Keratinocyte (primary cell): Measurements from ENCODE around the gene DIAPH3. TPM values are rescaled to one million over a fixed set of nuclear protein-coding genes. Genes with fewer than 3 reads are reported as not detected.

ENCODE experiments used
- DNase-seq: peaks from one replicate; pipeline ENCODE4 v3.0.0-alpha.2; 2011; ENCODE audit warnings: low read depth, missing footprints, low spot score
- FAIRE-seq: peaks from 2 replicates; lab custom pipeline; 2011; peaks lifted over from hg19 to GRCh38; lab: Jason Lieb, UNC
- H2AFZ ChIP-seq: 2 replicates; pipeline ENCODE4 v1.6.0; 2012; ENCODE audit warnings: low read length, control low read depth, inconsistent platforms; ENCODE audit not compliant: control insufficient read depth
- H3K27ac ChIP-seq: 2 replicates; pipeline ENCODE4 v1.5.1; 2011; ENCODE audit warnings: low read length; ENCODE audit not compliant: control insufficient read depth, insufficient read depth
- H3K27me3 ChIP-seq: 3 replicates; pipeline ENCODE4 v1.6.0; 2011; ENCODE audit warnings: low read length; ENCODE audit not compliant: control insufficient read depth, insufficient read depth; ENCODE audit errors: extremely low read depth
- H3K36me3 ChIP-seq, 2 experiments: 2 replicates in 1 of 2; 3 replicates in 1 of 2; pipeline ENCODE4 v1.5.1; 2011; ENCODE audit warnings: low read length in 2 of 2, mild to moderate bottlenecking in 1 of 2; ENCODE audit not compliant: control insufficient read depth in 2 of 2, insufficient read depth in 2 of 2; ENCODE audit errors: extremely low read depth in 1 of 2
- H3K4me1 ChIP-seq: 3 replicates; pipeline ENCODE4 v1.5.1; 2011; ENCODE audit warnings: low read length; ENCODE audit not compliant: control insufficient read depth, insufficient read depth; ENCODE audit errors: extremely low read depth
- H3K4me2 ChIP-seq: 3 replicates; pipeline ENCODE4 v1.6.0; 2011; ENCODE audit warnings: low read depth, low read length; ENCODE audit not compliant: control insufficient read depth, insufficient read depth; ENCODE audit errors: extremely low read depth
- H3K4me3 ChIP-seq, 3 experiments: fragments of 200-600 bp in 1 of 3; sonication (generic) in 1 of 3; 2 replicates in 2 of 3; 3 replicates in 1 of 3; pipeline ENCODE4 v1.5.1; 2011 to 2016; ENCODE audit warnings: low read length in 3 of 3, mild to moderate bottlenecking in 3 of 3, control low read depth in 2 of 3, inconsistent platforms in 1 of 3, low read depth in 1 of 3, mixed read lengths in 1 of 3, mixed run types in 1 of 3, moderate library complexity in 1 of 3; ENCODE audit not compliant: control insufficient read depth in 2 of 3, insufficient read depth in 2 of 3; ENCODE audit errors: extremely low read depth in 1 of 3
- H3K79me2 ChIP-seq: 2 replicates; pipeline ENCODE4 v1.6.0; 2012; ENCODE audit warnings: low read length; ENCODE audit not compliant: control insufficient read depth, insufficient read depth
- H3K9ac ChIP-seq: 3 replicates; pipeline ENCODE4 v1.6.0; 2011; ENCODE audit warnings: low read length; ENCODE audit not compliant: control insufficient read depth, insufficient read depth; ENCODE audit errors: extremely low read depth
- H3K9me1 ChIP-seq: 3 replicates; pipeline ENCODE4 v1.6.0; 2011; ENCODE audit warnings: low read length; ENCODE audit not compliant: control insufficient read depth, insufficient read depth; ENCODE audit errors: extremely low read depth
- H3K9me3 ChIP-seq: 2 replicates; pipeline ENCODE4 v1.5.1; 2012; ENCODE audit warnings: low read depth, low read length; ENCODE audit not compliant: control insufficient read depth
- H4K20me1 ChIP-seq: 3 replicates; pipeline ENCODE4 v1.6.0; 2011; ENCODE audit warnings: low read length; ENCODE audit not compliant: control insufficient read depth, insufficient read depth; ENCODE audit errors: extremely low read depth
- CTCF ChIP-seq, 3 experiments: IDR thresholded peaks in 1 of 3; conservative IDR thresholded peaks in 1 of 3; optimal IDR thresholded peaks in 1 of 3; 2 replicates in 2 of 3; 3 replicates in 1 of 3; pipeline versions ENCODE3 to v1.5.1; 2011; ENCODE audit warnings: low read length in 3 of 3, mild to moderate bottlenecking in 3 of 3, moderate library complexity in 2 of 3, control low read depth in 1 of 3, inconsistent platforms in 1 of 3; ENCODE audit not compliant: insufficient read depth in 2 of 3; ENCODE audit errors: extremely low read depth in 1 of 3
- EZH2 ChIP-seq: IDR thresholded peaks from one replicate; pipeline ENCODE4 v1.6.1; 2012; ENCODE audit warnings: inconsistent platforms, mild to moderate bottlenecking, low read length, moderate library complexity
- dilution Hi-C: fragments of 300-500 bp; cut with MboI; formaldehyde crosslinking; loops from one replicate; pipeline ENCODE4 v1.7.0; 2020; ENCODE audit warnings: low sequenced_read_pairs; ENCODE audit not compliant: extremely low pct_ligation_motif_present
- polyA plus RNA-seq, 5 experiments: library from polyadenylated mRNA; depleted of rRNA in 3 of 5; stranded (reverse) in 3 of 5; stranded (forward) in 1 of 5; unstranded in 1 of 5; fragments of >200 nt; gene quantifications; 1 replicate in 1 of 5; 2 replicates in 3 of 5; 3 replicates in 1 of 5; pipeline versions ENCODE4 v1.2.1 to v1.2.3, GENCODE V29; 2011 to 2012; ENCODE audit warnings: missing spikeins in 2 of 5, low read depth in 1 of 5, low replicate concordance in 1 of 5

Gene DIAPH3
- polyA plus RNA-seq, 1 donor (not counting 4 experiments of a cell fraction or from before 2014, with no cell fraction given), result 9.0 TPM

GRCh38 chr13:59782696-59783095, 381.0 kb downstream of the DIAPH3 start:
- no peak for DNase-seq
- no peaks in the 10 kb centered on the region for H3K36me3 ChIP-seq
- H3K27me3 ChIP-seq, result no peaks in the 10 kb centered on the region
- H3K9me1 ChIP-seq, result no peaks in the 10 kb centered on the region
- H3K27ac ChIP-seq, result no peak overlapping the region
- dilution Hi-C loops, result no loop called here
- peaks cover 10% of the 10 kb centered on the region for H3K4me1 ChIP-seq
- H3K4me3 ChIP-seq, result no peak overlapping the region
- H4K20me1 ChIP-seq, result no peaks in the 10 kb centered on the region
- H3K4me2 ChIP-seq, result no peak overlapping the region
- no peak for FAIRE-seq
- H3K9me3 ChIP-seq, result no peaks in the 10 kb centered on the region
- TF ChIP-seq EZH2 (no peak), CTCF (optimal IDR thresholded peaks at IDR 0.05 in 1 of 3, IDR thresholded peaks at IDR 0.05 in 1 of 3, conservative IDR thresholded peaks at IDR 0.05 in 1 of 3; ENCODE audit: extremely low read depth in 1 of 3, insufficient read depth in 2 of 3, low read length in 3 of 3) (no peak)
- H2AFZ ChIP-seq, result no peak overlapping the region
- H3K79me2 ChIP-seq, result no peaks in the 10 kb centered on the region
- H3K9ac ChIP-seq, result no peak overlapping the region

- dilution Hi-C loops, result no loop called here
- no peak overlapping the region for H3K4me3 ChIP-seq
- no peak overlapping the region for H2AFZ ChIP-seq
- FAIRE-seq (peak; percentile 66), DNase-seq (no peak)
- H3K4me1 ChIP-seq, result peaks cover 30% of the 10 kb centered on the region
- no peak overlapping the region for H3K4me2 ChIP-seq
- H3K27me3 ChIP-seq, result no peaks in the 10 kb centered on the region
- no peak overlapping the region for H3K27ac ChIP-seq
- H3K79me2 ChIP-seq, result no peaks in the 10 kb centered on the region
- H3K9ac ChIP-seq, result no peak overlapping the region
- no peaks in the 10 kb centered on the region for H3K9me3 ChIP-seq
- no peaks in the 10 kb centered on the region for H3K36me3 ChIP-seq
- H3K9me1 ChIP-seq, result no peaks in the 10 kb centered on the region
- no peak for TF ChIP-seq EZH2
- no peak for TF ChIP-seq CTCF (optimal IDR thresholded peaks at IDR 0.05 in 1 of 3, IDR thresholded peaks at IDR 0.05 in 1 of 3, conservative IDR thresholded peaks at IDR 0.05 in 1 of 3; ENCODE audit: extremely low read depth in 1 of 3, insufficient read depth in 2 of 3, low read length in 3 of 3)
- no peaks in the 10 kb centered on the region for H4K20me1 ChIP-seq
Measured at GRCh38 chr13:59780058-59780457, 383.7 kb downstream of the DIAPH3 start.
